ENCODE results near the gene NMBR.
"Not testable (repeated sequence)": the region's sequence is repeated elsewhere in the genome, so short reads cannot be mapped to it uniquely, and the experiment has no call there.

Gene NMBR

DNA sequence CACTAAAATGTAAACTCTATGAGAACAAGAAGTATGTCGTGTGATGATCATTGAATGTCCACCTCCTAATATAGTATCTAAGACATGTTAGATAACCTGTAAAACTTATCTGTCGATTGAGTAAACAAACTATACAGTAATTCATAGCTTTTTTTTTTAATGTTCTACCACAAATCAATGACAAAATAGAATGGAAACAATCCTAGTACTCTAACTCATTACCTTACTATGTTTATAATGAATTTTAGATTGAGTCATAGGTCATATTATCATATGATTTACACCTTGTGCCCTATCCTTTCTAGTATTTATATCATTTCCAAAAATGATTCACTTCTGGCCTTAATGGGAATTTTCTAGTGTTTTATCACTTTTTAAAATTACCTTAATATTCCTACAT is 6.3 kb upstream of the NMBR start:
- no peak for DNase-seq (ENCODE audit: low read depth)
- TF ChIP-seq, protein P1, sequence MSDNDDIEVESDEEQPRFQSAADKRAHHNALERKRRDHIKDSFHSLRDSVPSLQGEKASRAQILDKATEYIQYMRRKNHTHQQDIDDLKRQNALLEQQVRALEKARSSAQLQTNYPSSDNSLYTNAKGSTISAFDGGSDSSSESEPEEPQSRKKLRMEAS (IDR thresholded peaks at IDR 0.05; ENCODE audit: low read depth, low read length): no peak
- TF ChIP-seq CTCF (IDR thresholded peaks at IDR 0.05; ENCODE audit: low read depth, low read length): no peak
- no peak for TF ChIP-seq MYC (IDR thresholded peaks at IDR 0.05; ENCODE audit: low read depth, low read length)
- TF ChIP-seq POLR2A (IDR thresholded peaks at IDR 0.05; ENCODE audit: extremely low read depth, insufficient read length): no peak
- H3K4me3 ChIP-seq (ENCODE audit: low read depth, low read length): no peak overlapping the region

GRCh38 chr6:142152746-142153145 is 5.8 kb upstream of the NMBR start:
- H3K4me3 ChIP-seq (ENCODE audit: low read depth, low read length): no peak overlapping the region
- no peak for DNase-seq (ENCODE audit: low read depth)

DNA sequence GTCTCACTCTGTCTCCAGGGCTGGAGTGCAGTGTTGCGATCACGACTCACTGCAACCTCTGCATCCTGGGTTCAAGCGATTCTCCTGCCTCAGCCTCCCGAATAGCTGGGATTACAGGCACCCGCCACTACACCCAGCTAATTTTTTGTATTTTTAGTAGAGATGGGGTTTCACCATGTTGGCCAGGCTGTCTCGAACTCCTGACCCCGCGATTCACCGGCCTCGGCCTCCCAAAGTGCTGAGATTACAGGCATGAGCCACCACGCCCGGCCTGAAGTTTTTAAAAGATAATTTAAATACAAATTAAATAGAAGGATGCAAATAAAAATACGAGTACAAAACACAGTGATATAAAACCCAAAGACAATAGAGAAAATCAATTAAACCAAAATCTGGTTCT is 5.4 kb downstream of the NMBR start:
- not testable (repeated sequence) for DNase-seq (ENCODE audit: low read depth); H3K4me3 ChIP-seq (ENCODE audit: low read depth, low read length)

More at GRCh38 chr6:142152746-142153145, 5.8 kb upstream of the NMBR start:
- TF ChIP-seq CTCF (IDR thresholded peaks at IDR 0.05; ENCODE audit: low read depth, low read length) (no peak), POLR2A (IDR thresholded peaks at IDR 0.05; ENCODE audit: extremely low read depth, insufficient read length) (no peak), MYC (IDR thresholded peaks at IDR 0.05; ENCODE audit: low read depth, low read length) (no peak)
- TF ChIP-seq, protein P1 (IDR thresholded peaks at IDR 0.05; ENCODE audit: low read depth, low read length): no peak

DNA sequence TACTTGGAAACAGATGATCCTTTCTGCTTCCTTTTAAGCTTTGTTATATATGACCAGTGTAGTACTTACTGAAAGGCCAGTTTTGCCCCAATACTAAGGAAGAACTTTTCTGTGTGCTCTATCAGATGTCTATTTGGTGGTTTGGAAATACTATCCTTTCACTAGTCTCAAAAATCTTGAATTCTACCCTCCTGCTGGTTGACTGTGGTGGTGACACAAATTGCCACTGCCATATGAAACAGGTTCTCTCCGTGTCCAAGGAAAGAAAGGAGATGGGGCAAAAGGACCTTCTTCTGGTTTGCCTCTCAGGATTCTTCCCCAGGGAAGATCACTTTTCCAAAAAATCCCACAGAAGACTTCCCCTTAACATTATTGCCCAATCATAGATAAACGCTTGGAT is 8.0 kb downstream of the NMBR start:
- no peak for DNase-seq (ENCODE audit: low read depth)
- H3K4me3 ChIP-seq (ENCODE audit: low read depth, low read length): no peak overlapping the region
- TF ChIP-seq, protein P1 (IDR thresholded peaks at IDR 0.05; ENCODE audit: low read depth, low read length): no peak

DNA sequence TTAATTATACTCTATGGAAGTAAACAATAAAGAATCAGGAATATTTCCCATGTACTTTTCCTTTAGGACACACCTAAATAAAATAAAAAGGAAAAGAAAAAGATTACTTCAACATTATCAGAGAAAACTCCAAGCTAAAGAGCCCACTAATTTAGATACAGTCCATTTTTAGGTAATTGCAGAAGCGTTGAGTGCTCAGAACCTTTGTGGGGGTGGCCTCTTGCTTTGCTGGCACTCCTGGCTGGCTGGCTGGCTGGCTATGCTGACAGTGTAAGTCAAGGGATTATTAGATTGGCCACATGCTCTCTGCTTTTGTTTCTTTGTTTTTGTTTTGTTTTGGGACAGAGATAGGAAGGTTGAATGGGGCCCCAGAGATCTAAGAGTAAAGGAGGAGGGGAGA is 14.3 kb downstream of the NMBR start, which contains the start of gene GJE1:
Gene GJE1 (plus strand): TSS at position 301 of the 400 bp plus-strand sequence. CDS start 234 bp downstream, outside the sequence.
- TF ChIP-seq CTCF (IDR thresholded peaks at IDR 0.05; ENCODE audit: low read depth, low read length): no peak
- TF ChIP-seq, protein P1 (IDR thresholded peaks at IDR 0.05; ENCODE audit: low read depth, low read length): no peak
- no peak for TF ChIP-seq POLR2A (IDR thresholded peaks at IDR 0.05; ENCODE audit: extremely low read depth, insufficient read length)
- TF ChIP-seq MYC (IDR thresholded peaks at IDR 0.05; ENCODE audit: low read depth, low read length): no peak
- no peak within 1 kb of the TSS for H3K4me3 ChIP-seq (ENCODE audit: low read depth, low read length)
- DNase-seq (ENCODE audit: low read depth): no peak

DNA sequence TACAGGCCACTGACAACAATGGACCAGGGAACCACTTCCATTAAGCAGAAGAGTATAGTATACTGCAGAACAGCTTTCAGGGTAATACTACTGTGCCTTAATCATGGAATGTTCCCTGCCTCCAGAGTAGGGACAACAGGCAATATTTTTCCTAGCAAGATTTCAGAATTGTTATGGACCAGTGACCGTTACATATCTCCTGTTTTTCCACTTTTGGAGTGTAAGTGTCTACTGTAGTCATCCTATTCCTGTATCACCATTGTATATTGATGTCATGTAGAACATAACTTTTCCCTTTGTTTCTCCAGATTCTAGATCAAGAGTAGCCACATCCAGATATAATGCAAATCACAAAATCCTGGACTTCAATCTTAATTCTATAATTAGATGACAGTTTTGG is 16.1 kb downstream of the NMBR start:
- TF ChIP-seq MYC (IDR thresholded peaks at IDR 0.05; ENCODE audit: low read depth, low read length): no peak
- TF ChIP-seq, protein P1 (IDR thresholded peaks at IDR 0.05; ENCODE audit: low read depth, low read length): no peak
- TF ChIP-seq CTCF (IDR thresholded peaks at IDR 0.05; ENCODE audit: low read depth, low read length): no peak
- no peak for TF ChIP-seq POLR2A (IDR thresholded peaks at IDR 0.05; ENCODE audit: extremely low read depth, insufficient read length)
- H3K4me3 ChIP-seq (ENCODE audit: low read depth, low read length): no peak overlapping the region
- no peak for DNase-seq (ENCODE audit: low read depth)

- DNase-seq (ENCODE audit: low read depth): no peak
- H3K4me3 ChIP-seq (ENCODE audit: low read depth, low read length): no peak overlapping the region
- TF ChIP-seq CTCF (IDR thresholded peaks at IDR 0.05; ENCODE audit: low read depth, low read length) (no peak), POLR2A (IDR thresholded peaks at IDR 0.05; ENCODE audit: extremely low read depth, insufficient read length) (no peak), MYC (IDR thresholded peaks at IDR 0.05; ENCODE audit: low read depth, low read length) (no peak)
- TF ChIP-seq, protein P1 (IDR thresholded peaks at IDR 0.05; ENCODE audit: low read depth, low read length): no peak
These were observed 25.6 kb downstream of the NMBR start for GRCh38 chr6:142121342-142121741.

Data from NB4 (cell line).